ENCODE measurements around the gene ZBED4. TPM values are rescaled to one million over a fixed set of nuclear protein-coding genes. Genes with fewer than 3 reads are reported as not detected.
"Not testable (repeated sequence)": the region's sequence is repeated elsewhere in the genome, so short reads cannot be mapped to it uniquely, and the experiment has no call there.

The ZBED4 gene
- total RNA-seq, 1 experiment from 2014 or later: 23.0 TPM

- H3K4me1 Mint-ChIP-seq: peaks cover 17 to 33% of the 10 kb centered on the region in 2 experiments
- H3K79me1 ChIP-seq (ENCODE audit: insufficient read depth, low read depth, low read length, poor library complexity, severe bottlenecking): peaks cover 4% of the 10 kb centered on the region
Measured at GRCh38 chr22:49850959-49851802, 2.5 kb upstream of the ZBED4 start.

DNA sequence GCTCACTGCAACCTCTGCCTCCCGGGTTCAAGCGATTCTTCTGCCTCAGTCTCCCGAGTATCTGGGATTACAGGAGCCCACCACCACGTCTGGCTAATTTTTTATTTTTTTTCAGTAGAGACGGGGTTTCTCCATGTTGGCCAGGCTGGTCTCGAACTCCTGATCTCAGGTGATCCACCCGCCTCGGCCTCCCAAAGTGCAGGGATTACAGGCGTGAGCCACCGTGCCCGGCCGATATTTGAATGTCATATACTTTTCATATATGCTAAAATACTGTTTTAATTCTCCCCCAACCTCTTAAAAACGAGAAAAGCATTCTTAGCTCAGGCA is 1.1 kb upstream of the ZBED4 start:
- H4K5ac ChIP-seq (ENCODE audit: insufficient read length, low read depth, low read length); H3K9ac ChIP-seq (ENCODE audit: extremely low read depth, insufficient read length, low read length); H2AFZ ChIP-seq (ENCODE audit: low read length); H3K23ac ChIP-seq (ENCODE audit: insufficient read length, low read depth, low read length); H3K9me3 Mint-ChIP-seq; H2BK15ac ChIP-seq (ENCODE audit: low read depth, low read length); H3K56ac ChIP-seq (ENCODE audit: insufficient read length, low read depth, low read length); H3K36me3 Mint-ChIP-seq (ENCODE audit: insufficient read depth in 1 of 3, low read depth in 3 of 3); H3K4me1 ChIP-seq (ENCODE audit: insufficient read depth, low read length); H2BK120ac ChIP-seq (ENCODE audit: low read depth, low read length, poor library complexity, severe bottlenecking); H4K91ac ChIP-seq (ENCODE audit: insufficient read length, low read depth, low read length); H4K20me1 ChIP-seq (ENCODE audit: control insufficient read depth, insufficient read depth, insufficient read length); H3K27ac ChIP-seq (ENCODE audit: insufficient read length, low read depth, low read length); H2BK20ac ChIP-seq (ENCODE audit: low read depth, low read length, poor library complexity, severe bottlenecking); DNase-seq; H3K14ac ChIP-seq (ENCODE audit: insufficient read depth, low read length); H3T11ph ChIP-seq (ENCODE audit: low read length); H3K9me3 ChIP-seq (ENCODE audit: control insufficient read depth, low read depth, low read length); H3K27ac Mint-ChIP-seq; H4K8ac ChIP-seq (replicated peaks; ENCODE audit: insufficient read length, low read depth, low read length); H2BK12ac ChIP-seq (ENCODE audit: insufficient read length, low read depth, low read length); H2BK5ac ChIP-seq (ENCODE audit: insufficient read length, low read length); H3K18ac ChIP-seq (ENCODE audit: insufficient read length, low read depth, low read length); H2AK5ac ChIP-seq (ENCODE audit: insufficient read length, low read length); H3K4ac ChIP-seq (ENCODE audit: low read depth, low read length): not testable (repeated sequence)
- Histone ChIP-seq H3K79me2 (ENCODE audit: insufficient read depth, low read length) (peaks cover 20% of the 10 kb centered on the region; the same call in 1 of the 2 replicates), H3K27me3 (ENCODE audit: insufficient read depth, low read length) (peaks cover 36% of the 10 kb centered on the region), H3K4me2 (ENCODE audit: insufficient read depth, insufficient read length, low read length) (peak overlapping the region; percentile 77), H3K23me2 (ENCODE audit: insufficient read length, low read depth, low read length, poor library complexity, severe bottlenecking) (peaks cover 20% of the 10 kb centered on the region), H3K79me1 (ENCODE audit: insufficient read depth, low read depth, low read length, poor library complexity, severe bottlenecking) (peaks cover 10% of the 10 kb centered on the region)
- no CpG with 5 or more reads among the region's 13 CpGs for WGBS (ENCODE audit: extremely low coverage, insufficient read length, low lambda C conversion rate)
- Mint-ChIP-seq H3K4me3 (peak overlapping the region; percentile 54 to 77), H3K27me3 (ENCODE audit: low read depth) (peaks cover 52% of the 10 kb centered on the region), H3K4me1 (peaks cover 22 to 35% of the 10 kb centered on the region in 2 experiments)

More at GRCh38 chr22:49850959-49851802, 2.5 kb upstream of the ZBED4 start:
- Histone ChIP-seq H2BK120ac (ENCODE audit: low read depth, low read length, poor library complexity, severe bottlenecking) (no peak overlapping the region), H3K4ac (ENCODE audit: low read depth, low read length) (no peak overlapping the region), H3K9ac (ENCODE audit: extremely low read depth, insufficient read length, low read length) (no peak overlapping the region), H3K79me2 (ENCODE audit: insufficient read depth, low read length) (peaks cover 12% of the 10 kb centered on the region; the same call in 1 of the 2 replicates), H2AFZ (ENCODE audit: low read length) (no peak overlapping the region), H3K14ac (ENCODE audit: insufficient read depth, low read length) (no peak overlapping the region), H2BK5ac (ENCODE audit: insufficient read length, low read length) (no peak overlapping the region), H2BK12ac (ENCODE audit: insufficient read length, low read depth, low read length) (no peak overlapping the region), H3T11ph (ENCODE audit: low read length) (no peak overlapping the region), H2AK5ac (ENCODE audit: insufficient read length, low read length) (no peak overlapping the region), H3K23ac (ENCODE audit: insufficient read length, low read depth, low read length) (no peak overlapping the region), H3K27ac (ENCODE audit: insufficient read length, low read depth, low read length) (no peak overlapping the region), H3K9me3 (ENCODE audit: control insufficient read depth, low read depth, low read length) (no peaks in the 10 kb centered on the region), H3K18ac (ENCODE audit: insufficient read length, low read depth, low read length) (no peak overlapping the region), H4K8ac (replicated peaks; ENCODE audit: insufficient read length, low read depth, low read length) (no peak overlapping the region), H3K4me2 (ENCODE audit: insufficient read depth, insufficient read length, low read length) (no peak overlapping the region), H2BK15ac (ENCODE audit: low read depth, low read length) (no peak overlapping the region), H4K91ac (ENCODE audit: insufficient read length, low read depth, low read length) (no peak overlapping the region), H4K5ac (ENCODE audit: insufficient read length, low read depth, low read length) (no peak overlapping the region), H4K20me1 (ENCODE audit: control insufficient read depth, insufficient read depth, insufficient read length) (peaks cover 4% of the 10 kb centered on the region), H3K56ac (ENCODE audit: insufficient read length, low read depth, low read length) (no peak overlapping the region), H3K23me2 (ENCODE audit: insufficient read length, low read depth, low read length, poor library complexity, severe bottlenecking) (peaks cover 17% of the 10 kb centered on the region), H2BK20ac (ENCODE audit: low read depth, low read length, poor library complexity, severe bottlenecking) (no peak overlapping the region), H3K27me3 (ENCODE audit: insufficient read depth, low read length) (peaks cover 44% of the 10 kb centered on the region), H3K4me1 (ENCODE audit: insufficient read depth, low read length) (peaks cover 5% of the 10 kb centered on the region; the same call in 1 of the 2 replicates)
- H3K27ac Mint-ChIP-seq: no peak overlapping the region
- H3K27me3 Mint-ChIP-seq (ENCODE audit: low read depth): peaks cover 65% of the 10 kb centered on the region
- WGBS (ENCODE audit: extremely low coverage, insufficient read length, low lambda C conversion rate): no CpG with 5 or more reads among the region's 10 CpGs
- H3K36me3 Mint-ChIP-seq (ENCODE audit: insufficient read depth in 1 of 3, low read depth in 3 of 3): peaks cover 0 to 3% (median 0%) of the 10 kb centered on the region in 3 experiments; a peak in 3 of 7 replicates
- no peak for DNase-seq
- peaks cover 0 to 2% of the 10 kb centered on the region in 2 experiments; a peak in 1 of 5 replicates for H3K9me3 Mint-ChIP-seq
- TF ChIP-seq, protein P1, sequence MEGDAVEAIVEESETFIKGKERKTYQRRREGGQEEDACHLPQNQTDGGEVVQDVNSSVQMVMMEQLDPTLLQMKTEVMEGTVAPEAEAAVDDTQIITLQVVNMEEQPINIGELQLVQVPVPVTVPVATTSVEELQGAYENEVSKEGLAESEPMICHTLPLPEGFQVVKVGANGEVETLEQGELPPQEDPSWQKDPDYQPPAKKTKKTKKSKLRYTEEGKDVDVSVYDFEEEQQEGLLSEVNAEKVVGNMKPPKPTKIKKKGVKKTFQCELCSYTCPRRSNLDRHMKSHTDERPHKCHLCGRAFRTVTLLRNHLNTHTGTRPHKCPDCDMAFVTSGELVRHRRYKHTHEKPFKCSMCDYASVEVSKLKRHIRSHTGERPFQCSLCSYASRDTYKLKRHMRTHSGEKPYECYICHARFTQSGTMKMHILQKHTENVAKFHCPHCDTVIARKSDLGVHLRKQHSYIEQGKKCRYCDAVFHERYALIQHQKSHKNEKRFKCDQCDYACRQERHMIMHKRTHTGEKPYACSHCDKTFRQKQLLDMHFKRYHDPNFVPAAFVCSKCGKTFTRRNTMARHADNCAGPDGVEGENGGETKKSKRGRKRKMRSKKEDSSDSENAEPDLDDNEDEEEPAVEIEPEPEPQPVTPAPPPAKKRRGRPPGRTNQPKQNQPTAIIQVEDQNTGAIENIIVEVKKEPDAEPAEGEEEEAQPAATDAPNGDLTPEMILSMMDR (conservative IDR thresholded peaks at IDR 0.05): no peak
- H3K4me3 Mint-ChIP-seq: peak overlapping the region; percentile 27 to 55; a peak in 3 of 5 replicates

Data from H9 (cell line).